Lower leg skin (tissue), 3 donors: ENCODE data around the gene IRAK3.

Experiments
- CTCF ChIP-seq, 3 donors: fragments of 450-650 bp; IDR thresholded peaks; one replicate each; pipeline ENCODE4 v1.5.1; 2016; ENCODE audit warnings: antibody characterized with exemption in 3 of 3, mild to moderate bottlenecking in 3 of 3, moderate library complexity in 2 of 3
- POLR2A ChIP-seq, 2 donors: fragments of 450-650 bp; IDR thresholded peaks; one replicate each; pipeline ENCODE4 v1.6.1; 2016 to 2017; ENCODE audit warnings: antibody characterized with exemption in 2 of 2, mild to moderate bottlenecking in 1 of 2, moderate library complexity in 1 of 2

- TF ChIP-seq CTCF (IDR thresholded peaks at IDR 0.05) (no peak), POLR2A (IDR thresholded peaks at IDR 0.05) (no peak)
Measured at GRCh38 chr12:66252771-66253170, 63.8 kb downstream of the IRAK3 start.
